ENCODE data around the gene ZNF423.

The ZNF423 gene

GRCh38 chr16:49542391-49542891 lies 313.5 kb downstream of the ZNF423 start:
- TF ChIP-seq SIN3A (IDR thresholded peaks at IDR 0.05; ENCODE audit: borderline replicate concordance, insufficient read depth, low read length) = no peak
- no peak for TF ChIP-seq TAF1 (IDR thresholded peaks at IDR 0.05; ENCODE audit: borderline replicate concordance, insufficient read depth, low read length)
- TF ChIP-seq POLR2AphosphoS5 (IDR thresholded peaks at IDR 0.05; ENCODE audit: low read depth, low read length) = no peak
- no peak for TF ChIP-seq REST (IDR thresholded peaks at IDR 0.05; ENCODE audit: insufficient read depth in 1 of 2, low read depth in 2 of 2, low read length in 2 of 2)
- TF ChIP-seq FOXP2 (optimal IDR thresholded peaks at IDR 0.05; ENCODE audit: borderline replicate concordance, extremely low read depth, extremely low read length, insufficient read depth) = no peak

GRCh38 chr16:49540836-49541235 lies 315.1 kb downstream of the ZNF423 start:
- no peak for TF ChIP-seq SIN3A (IDR thresholded peaks at IDR 0.05; ENCODE audit: borderline replicate concordance, insufficient read depth, low read length)
- TF ChIP-seq POLR2AphosphoS5 (IDR thresholded peaks at IDR 0.05; ENCODE audit: low read depth, low read length) = no peak

- no peak for TF ChIP-seq POLR2AphosphoS5 (IDR thresholded peaks at IDR 0.05; ENCODE audit: low read depth, low read length)
- TF ChIP-seq REST (IDR thresholded peaks at IDR 0.05; ENCODE audit: insufficient read depth in 1 of 2, low read depth in 2 of 2, low read length in 2 of 2) = no peak
- no peak for TF ChIP-seq SIN3A (IDR thresholded peaks at IDR 0.05; ENCODE audit: borderline replicate concordance, insufficient read depth, low read length)
- no peak for TF ChIP-seq TAF1 (IDR thresholded peaks at IDR 0.05; ENCODE audit: borderline replicate concordance, insufficient read depth, low read length)
- TF ChIP-seq FOXP2 (optimal IDR thresholded peaks at IDR 0.05; ENCODE audit: borderline replicate concordance, extremely low read depth, extremely low read length, insufficient read depth) = no peak
Observed at GRCh38 chr16:49539758-49540157, 316.2 kb downstream of the ZNF423 start.

GRCh38 chr16:49537924-49538459 lies 317.9 kb downstream of the ZNF423 start:
- TF ChIP-seq SIN3A (IDR thresholded peaks at IDR 0.05; ENCODE audit: borderline replicate concordance, insufficient read depth, low read length) (no peak), REST (IDR thresholded peaks at IDR 0.05; ENCODE audit: insufficient read depth in 1 of 2, low read depth in 2 of 2, low read length in 2 of 2) (no peak), TAF1 (IDR thresholded peaks at IDR 0.05; ENCODE audit: borderline replicate concordance, insufficient read depth, low read length) (no peak), FOXP2 (optimal IDR thresholded peaks at IDR 0.05; ENCODE audit: borderline replicate concordance, extremely low read depth, extremely low read length, insufficient read depth) (no peak), POLR2AphosphoS5 (IDR thresholded peaks at IDR 0.05; ENCODE audit: low read depth, low read length) (no peak)

- TF ChIP-seq POLR2AphosphoS5 (IDR thresholded peaks at IDR 0.05; ENCODE audit: low read depth, low read length) (no peak), SIN3A (IDR thresholded peaks at IDR 0.05; ENCODE audit: borderline replicate concordance, insufficient read depth, low read length) (no peak), TAF1 (IDR thresholded peaks at IDR 0.05; ENCODE audit: borderline replicate concordance, insufficient read depth, low read length) (no peak), REST (IDR thresholded peaks at IDR 0.05; ENCODE audit: insufficient read depth in 1 of 2, low read depth in 2 of 2, low read length in 2 of 2) (no peak), FOXP2 (optimal IDR thresholded peaks at IDR 0.05; ENCODE audit: borderline replicate concordance, extremely low read depth, extremely low read length, insufficient read depth) (no peak)
Observed at GRCh38 chr16:49534901-49535610, 320.9 kb downstream of the ZNF423 start.

All from PFSK-1 (cell line).